Activated naive CD4-positive, alpha-beta T cell treated with anti-CD3 and anti-CD28 coated beads, Interleukin-2, amount 50 U/mL, for 72 hours (primary cell): ENCODE results near the gene FOXP4. TPM values are rescaled to one million over a fixed set of nuclear protein-coding genes. Genes with fewer than 3 reads are reported as not detected.

ENCODE experiments used
- ATAC-seq, 2 donors: fragments of 150-1000 bp; cut with Tn5 transposase; 2 replicates each; pipeline ENCODE4 v1.10.0; 2021; ENCODE audit warnings: mild to moderate bottlenecking in 2 of 2, moderate library complexity in 2 of 2
- DNase-seq, 2 donors: peaks; one replicate each; pipeline ENCODE4 v3.0.0; 2021 to 2022; ENCODE audit warnings: low spot score in 2 of 2
- H3K27ac Mint-ChIP-seq, 2 donors: one replicate each; pipeline ENCODE4 v1.8.0; 2022; ENCODE audit warnings: mild to moderate bottlenecking in 2 of 2, mixed read lengths in 2 of 2
- H3K36me3 Mint-ChIP-seq, 2 donors: one replicate each; pipeline ENCODE4 v1.8.0; 2022; ENCODE audit warnings: mixed read lengths in 2 of 2
- H3K9me3 Mint-ChIP-seq, 2 donors: one replicate each; pipeline ENCODE4 v1.8.0; 2022; ENCODE audit warnings: mixed read lengths in 2 of 2
- total RNA-seq, 2 donors: library from RNA; stranded (reverse); gene quantifications; one replicate each; pipeline ENCODE4 v1.2.3, GENCODE V29; 2022

FOXP4 gene
- total RNA-seq, 2 donors from 2014 or later = 3.7 to 17.4 TPM

DNA sequence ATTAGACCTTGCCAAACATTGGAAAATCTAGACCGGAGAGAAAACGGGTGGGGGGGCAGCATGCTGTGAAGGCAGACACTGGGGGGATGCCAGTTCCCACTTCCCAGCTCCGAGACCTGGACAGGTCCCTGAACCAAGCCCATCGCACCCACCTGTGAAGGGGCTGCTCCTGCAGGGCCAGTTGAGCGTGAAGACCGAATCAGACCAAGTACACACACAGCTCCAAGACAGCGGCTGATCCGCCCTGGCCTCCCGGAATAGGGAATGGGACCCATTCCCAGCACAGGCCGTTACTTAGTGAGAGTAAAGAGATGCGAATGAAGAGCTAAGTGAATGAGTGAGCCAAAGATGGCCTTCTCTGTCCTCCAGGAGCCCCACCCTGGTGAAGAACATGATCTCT lies 50.6 kb downstream of the FOXP4 start:
- Mint-ChIP-seq H3K27ac (no peak overlapping the region), H3K9me3 (no peaks in the 10 kb centered on the region), H3K36me3 (no peaks in the 10 kb centered on the region)
- ATAC-seq = no peak
- DNase-seq = no peak

DNA sequence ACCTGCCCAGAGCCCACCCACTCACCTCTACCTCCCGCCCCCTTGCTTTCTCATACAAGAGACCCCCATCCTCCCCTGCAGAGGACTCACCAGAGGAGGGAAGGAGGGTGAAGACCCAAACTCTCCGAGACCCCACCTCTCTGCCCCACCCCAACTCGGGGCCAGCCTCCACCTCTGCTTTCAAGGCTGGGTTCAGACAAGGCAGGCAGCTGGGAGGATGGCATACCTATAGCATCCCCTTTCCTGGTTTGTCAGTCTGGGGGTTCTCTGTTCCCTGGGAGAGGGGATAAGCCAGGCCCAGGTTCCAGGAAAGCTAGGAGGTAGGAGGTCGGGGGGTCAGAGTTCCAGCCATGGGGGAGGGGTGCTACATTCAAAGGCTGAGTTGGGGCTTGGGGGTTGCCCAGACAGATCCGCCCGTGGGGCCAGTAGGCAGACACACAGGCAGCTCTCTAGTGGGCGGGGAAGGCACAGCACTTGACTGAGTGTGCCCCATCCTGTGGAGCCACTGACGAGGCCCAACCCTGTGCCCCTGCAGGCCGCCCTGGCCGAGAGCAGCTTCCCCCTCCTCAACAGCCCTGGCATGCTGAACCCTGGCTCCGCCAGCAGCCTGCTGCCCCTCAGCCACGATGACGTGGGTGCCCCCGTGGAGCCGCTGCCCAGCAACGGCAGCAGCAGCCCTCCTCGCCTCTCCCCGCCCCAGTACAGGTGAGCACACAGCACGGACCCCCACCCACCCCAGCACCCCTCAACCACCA lies 51.2 kb downstream of the FOXP4 start:
- H3K27ac Mint-ChIP-seq = no peak overlapping the region
- ATAC-seq (no peak), DNase-seq (no peak)
- no peaks in the 10 kb centered on the region for H3K9me3 Mint-ChIP-seq
- no peaks in the 10 kb centered on the region for H3K36me3 Mint-ChIP-seq

DNA sequence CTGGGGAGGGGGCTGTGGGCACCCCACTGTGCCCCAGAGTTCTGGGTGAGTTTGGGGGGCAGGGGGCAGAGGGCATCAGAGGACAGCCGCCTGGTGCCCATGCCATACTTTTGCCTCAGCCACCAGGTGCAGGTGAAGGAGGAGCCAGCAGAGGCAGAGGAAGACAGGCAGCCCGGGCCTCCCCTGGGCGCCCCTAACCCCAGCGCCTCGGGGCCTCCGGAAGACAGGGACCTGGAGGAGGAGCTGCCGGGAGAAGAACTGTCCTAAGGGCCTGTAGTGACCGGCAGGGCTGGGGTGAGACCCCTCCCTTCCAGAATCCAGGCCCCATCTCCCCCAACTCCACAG lies 52.5 kb downstream of the FOXP4 start:
- DNase-seq = no peak
- Mint-ChIP-seq H3K27ac (peak overlapping the region in 1 of 2 donors; percentile 76), H3K36me3 (no peaks in the 10 kb centered on the region), H3K9me3 (no peaks in the 10 kb centered on the region)
- no peak for ATAC-seq

DNA sequence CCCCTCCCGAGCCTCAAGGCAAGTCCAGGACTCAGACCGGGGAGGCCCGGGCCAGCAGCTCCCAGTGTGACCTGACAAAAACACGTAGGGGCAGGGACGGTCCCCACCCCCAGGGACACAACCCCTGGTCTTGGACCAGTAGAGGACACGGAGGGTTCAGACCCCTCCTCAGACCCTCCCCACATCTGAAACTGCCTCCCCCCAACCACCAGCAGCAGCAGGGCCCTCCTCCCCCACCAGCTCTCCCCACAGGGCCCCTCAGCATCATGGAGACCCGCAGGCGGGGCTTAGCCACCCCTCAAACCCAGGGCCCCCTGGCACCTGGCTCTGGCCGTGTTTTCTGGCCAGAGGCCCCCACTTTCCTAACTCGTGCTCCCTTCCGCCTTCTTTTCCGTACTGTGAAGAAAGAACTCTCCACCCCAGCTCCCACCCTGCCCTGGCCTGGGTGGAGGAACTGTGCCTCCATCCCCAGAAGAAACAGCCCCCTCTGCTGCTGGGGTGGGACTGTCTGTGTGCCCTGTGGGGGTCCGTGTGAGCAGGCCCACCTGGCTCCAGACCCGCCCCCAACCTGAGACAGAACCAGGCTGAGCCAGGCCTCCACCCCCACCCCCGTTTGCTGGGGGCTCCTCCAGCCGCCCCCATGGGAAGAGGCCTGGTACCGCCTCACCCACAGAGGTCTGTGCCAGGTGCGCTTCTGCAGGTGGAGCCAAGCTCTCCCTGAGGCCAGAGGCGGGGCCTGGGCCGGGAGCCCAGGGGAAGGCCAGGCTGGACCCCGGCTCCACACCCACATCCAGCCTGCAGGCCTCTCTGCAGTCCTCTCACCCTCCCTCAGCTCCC lies 53.1 kb downstream of the FOXP4 start:
- DNase-seq (no peak), ATAC-seq (no peak)
- no peaks in the 10 kb centered on the region for H3K36me3 Mint-ChIP-seq
- H3K27ac Mint-ChIP-seq = peak overlapping the region in 1 of 2 donors; percentile 50
- no peaks in the 10 kb centered on the region for H3K9me3 Mint-ChIP-seq

DNA sequence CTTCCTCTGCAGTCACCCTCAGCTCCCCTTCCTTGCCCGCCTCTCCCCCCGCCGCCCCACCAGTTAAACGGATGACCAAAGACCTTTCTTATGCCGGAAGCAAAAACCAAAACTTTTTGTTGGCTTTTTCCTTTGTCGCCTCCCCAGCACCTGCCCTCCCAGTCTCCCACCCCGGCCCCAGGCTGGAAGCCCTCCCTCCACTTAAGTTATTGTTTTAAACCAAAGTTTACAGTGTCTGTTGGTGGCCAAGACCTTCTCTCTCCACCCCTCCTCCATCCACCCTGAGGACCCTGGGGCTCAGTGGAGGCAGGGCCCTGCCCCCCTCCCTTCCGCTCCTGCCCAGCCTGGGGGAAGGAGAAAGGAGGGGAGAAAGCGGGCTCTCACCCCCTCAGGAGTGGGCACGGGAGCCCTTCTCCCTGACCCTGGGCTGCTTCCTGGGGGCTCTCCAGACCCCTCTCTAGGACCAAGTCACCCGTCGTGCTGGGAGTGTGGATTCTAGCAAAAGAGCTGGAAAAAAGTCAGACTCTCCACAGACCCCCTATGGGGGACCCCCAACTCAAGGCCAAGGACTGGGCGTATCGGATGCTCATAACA lies 53.8 kb downstream of the FOXP4 start:
- H3K27ac Mint-ChIP-seq = no peak overlapping the region
- no peak for ATAC-seq
- no peak for DNase-seq
- no peaks in the 10 kb centered on the region for H3K9me3 Mint-ChIP-seq
- no peaks in the 10 kb centered on the region for H3K36me3 Mint-ChIP-seq

DNA sequence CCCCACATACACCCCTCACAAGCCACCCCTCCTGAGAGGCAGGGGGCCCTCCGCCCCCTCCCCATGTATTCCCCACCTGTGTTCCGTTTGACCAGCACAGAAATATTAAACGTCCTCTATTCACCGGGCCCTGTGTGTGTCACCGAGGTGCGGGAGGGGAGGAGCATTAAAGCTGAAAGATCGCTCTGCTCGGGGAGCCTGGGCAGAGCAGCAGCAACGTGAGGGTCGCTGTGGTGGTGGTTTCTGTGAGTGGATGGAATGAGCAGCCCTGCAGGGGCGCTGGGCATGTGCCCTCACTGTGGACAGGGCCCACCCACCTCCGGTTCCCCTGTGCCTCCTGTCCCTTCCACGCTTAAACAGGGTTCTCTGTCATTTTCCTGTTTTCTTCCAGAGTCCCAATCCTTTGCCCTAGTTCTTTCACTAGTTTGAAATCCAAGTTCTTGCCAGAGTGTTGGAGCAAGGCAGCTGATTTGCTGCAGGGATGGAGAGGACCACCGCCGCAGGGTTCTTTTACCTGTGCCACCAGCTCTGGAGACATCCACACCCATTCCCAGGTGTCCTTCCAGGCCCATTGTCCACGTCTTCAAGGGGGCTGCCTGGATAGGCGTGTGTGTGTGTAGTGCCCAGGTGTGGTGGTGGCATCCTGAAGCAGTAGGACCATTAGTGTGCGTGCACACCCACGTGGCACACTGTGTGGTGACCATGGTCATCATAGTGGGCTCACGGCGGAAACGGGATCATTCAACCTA lies 54.5 kb downstream of the FOXP4 start:
- H3K9me3 Mint-ChIP-seq = no peaks in the 10 kb centered on the region
- no peak overlapping the region for H3K27ac Mint-ChIP-seq
- DNase-seq (no peak), ATAC-seq (no peak)
- no peaks in the 10 kb centered on the region for H3K36me3 Mint-ChIP-seq

DNA sequence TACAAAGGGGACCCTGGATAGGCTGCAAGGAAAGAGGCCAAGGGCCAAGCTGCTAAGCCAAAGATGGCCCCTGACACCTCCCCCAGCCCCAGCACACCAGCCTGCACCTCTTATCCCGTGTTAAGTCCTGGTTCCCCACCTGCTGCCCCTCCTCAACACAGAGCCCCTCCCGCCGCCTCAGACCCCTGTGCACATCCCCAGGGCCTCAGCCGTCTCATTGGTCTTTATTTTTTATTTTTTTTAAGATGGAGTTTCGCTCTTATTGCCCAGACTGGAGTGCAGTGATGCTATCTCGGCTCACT lies 55.0 kb downstream of the FOXP4 start:
- DNase-seq (no peak), ATAC-seq (no peak)
- Mint-ChIP-seq H3K9me3 (no peaks in the 10 kb centered on the region), H3K27ac (no peak overlapping the region), H3K36me3 (no peaks in the 10 kb centered on the region)

DNA sequence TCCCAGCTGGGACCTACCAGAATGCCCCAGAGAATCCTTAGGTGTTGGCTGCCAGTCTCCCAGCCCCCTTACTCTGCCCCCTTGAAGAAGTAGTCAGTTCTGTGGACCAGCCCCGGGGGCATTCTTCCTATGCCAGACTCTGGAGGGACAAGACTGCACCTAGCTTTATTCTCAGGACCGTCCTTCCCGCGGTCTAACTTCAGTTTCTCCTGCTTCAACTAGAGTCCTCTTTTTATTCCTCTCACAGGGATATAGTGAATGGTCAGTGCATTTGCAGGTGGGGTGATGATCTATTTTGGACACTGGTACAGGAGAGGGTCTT lies 56.2 kb downstream of the FOXP4 start:
- Mint-ChIP-seq H3K9me3 (no peaks in the 10 kb centered on the region), H3K36me3 (no peaks in the 10 kb centered on the region), H3K27ac (no peak overlapping the region)
- DNase-seq = no peak
- ATAC-seq = no peak

DNA sequence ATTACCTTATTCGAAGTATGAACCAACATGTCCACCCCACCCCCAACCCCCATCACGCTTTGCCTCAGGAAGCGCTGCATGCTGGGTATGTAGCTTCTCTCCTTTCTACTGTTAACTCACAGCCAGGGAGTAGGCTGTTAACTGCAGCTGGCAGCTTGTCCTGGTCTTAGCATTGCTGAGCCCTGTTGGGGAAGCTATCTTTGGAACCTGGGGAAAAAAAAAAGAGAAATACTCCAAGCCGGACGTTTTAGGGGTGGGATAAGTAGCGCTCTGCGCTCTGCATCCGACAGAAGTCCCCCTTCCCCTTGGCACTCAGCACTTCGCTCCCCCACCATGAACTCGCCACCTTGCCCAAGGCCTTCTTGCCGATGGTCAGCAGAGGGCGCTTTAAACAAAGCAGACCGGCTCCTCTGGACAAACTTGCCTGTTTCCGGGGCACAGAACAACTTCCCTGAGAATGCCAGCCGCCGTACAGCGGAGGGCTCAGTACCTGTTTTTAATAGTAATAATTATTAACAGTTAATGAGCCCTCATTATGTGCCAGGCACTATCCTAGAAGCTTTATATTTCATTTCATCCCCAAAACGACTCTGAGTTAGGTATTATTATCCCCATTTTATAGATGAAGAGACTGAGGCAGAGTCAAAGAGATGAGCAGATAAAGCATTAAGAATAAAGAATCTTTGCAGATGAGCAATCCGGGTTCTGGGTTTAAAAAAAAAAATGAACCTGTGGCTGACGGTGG lies 56.9 kb downstream of the FOXP4 start:
- DNase-seq = peak; percentile 73 to 81
- Mint-ChIP-seq H3K27ac (no peak overlapping the region), H3K36me3 (no peaks in the 10 kb centered on the region), H3K9me3 (no peaks in the 10 kb centered on the region)
- ATAC-seq = peak; percentile 86 to 90

DNA sequence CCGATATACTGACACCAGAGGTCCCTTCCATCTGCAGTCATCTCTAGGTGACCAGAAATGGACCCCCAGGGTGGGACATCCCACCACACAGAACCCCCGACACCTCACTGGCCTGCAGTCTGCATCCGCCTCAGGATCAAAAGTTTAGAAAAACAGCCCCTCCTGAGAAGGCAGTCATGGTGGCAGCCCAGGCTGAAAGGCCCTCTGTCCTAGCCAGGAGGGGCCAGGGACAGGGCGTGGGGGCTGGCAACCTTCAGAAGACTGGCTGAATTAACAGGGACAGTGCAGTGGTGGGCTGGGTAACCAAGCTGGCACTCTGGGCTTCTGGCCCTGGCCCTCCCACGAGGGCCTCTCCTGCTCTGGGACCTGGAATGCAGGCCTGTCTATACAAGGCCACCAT lies 57.8 kb downstream of the FOXP4 start:
- Mint-ChIP-seq H3K27ac (no peak overlapping the region), H3K36me3 (no peaks in the 10 kb centered on the region), H3K9me3 (no peaks in the 10 kb centered on the region)
- DNase-seq (no peak), ATAC-seq (no peak)

DNA sequence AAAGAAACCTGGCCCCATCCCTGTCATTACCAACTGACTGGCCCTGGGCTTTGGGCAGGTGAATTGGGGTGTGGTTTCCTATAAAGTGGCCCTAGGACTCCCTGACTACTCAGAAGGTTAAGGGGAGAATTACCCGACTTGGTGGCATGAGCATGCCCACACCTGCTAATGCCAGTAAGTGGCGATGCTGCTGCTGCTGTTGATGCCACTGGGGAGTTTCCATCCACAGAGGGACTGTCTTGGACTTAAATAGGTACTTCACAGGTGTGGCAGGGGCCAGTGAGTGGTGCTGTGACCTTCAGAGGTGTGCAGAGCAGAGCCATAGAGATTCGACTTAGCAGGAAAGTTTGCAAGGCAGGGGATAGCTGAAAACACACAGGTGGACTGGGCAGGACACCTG lies 59.5 kb downstream of the FOXP4 start:
- DNase-seq (no peak), ATAC-seq (no peak)
- Mint-ChIP-seq H3K36me3 (no peaks in the 10 kb centered on the region), H3K9me3 (no peaks in the 10 kb centered on the region), H3K27ac (no peak overlapping the region)

DNA sequence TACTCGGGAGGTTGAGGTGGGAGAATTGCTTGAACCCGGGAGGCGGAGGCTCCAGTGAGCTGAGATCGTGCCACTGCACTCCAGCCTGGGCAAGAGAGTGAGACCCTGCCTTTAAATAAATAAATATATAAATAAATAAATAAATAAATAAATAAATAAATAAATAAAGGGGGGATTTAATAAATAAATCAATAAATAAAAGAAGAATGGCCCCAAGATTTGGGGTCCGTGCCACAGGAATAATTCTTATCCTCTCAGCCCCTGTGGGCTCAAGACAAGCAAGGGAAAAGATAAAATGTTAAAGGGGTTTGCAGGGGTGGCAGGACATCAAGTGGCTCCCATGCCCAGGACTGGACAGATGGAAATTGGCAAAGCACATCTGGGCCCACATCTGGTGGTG lies 60.9 kb downstream of the FOXP4 start:
- H3K36me3 Mint-ChIP-seq = no peaks in the 10 kb centered on the region
- no peak overlapping the region for H3K27ac Mint-ChIP-seq
- DNase-seq (no peak), ATAC-seq (no peak)
- no peaks in the 10 kb centered on the region for H3K9me3 Mint-ChIP-seq

DNA sequence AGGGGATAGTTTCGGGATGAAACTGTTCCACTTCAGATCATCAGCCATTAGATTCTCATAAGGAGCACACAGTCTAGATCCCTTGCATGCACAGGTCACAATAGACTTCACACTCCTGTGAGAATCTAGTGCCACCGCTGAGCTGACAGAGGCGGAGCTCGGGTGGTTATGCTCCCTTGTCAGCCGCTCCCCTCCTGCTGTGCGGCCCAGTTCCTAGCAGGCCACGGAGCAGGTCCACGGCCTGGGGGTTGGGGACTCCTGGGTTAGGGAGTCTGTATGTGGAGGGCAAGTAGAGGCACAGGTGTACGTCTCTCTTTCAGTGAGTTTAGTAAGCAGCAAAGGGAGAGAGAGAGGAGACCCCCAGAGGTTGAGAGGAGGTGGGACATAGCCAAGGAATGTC lies 61.6 kb downstream of the FOXP4 start:
- no peak overlapping the region for H3K27ac Mint-ChIP-seq
- no peak for ATAC-seq
- H3K36me3 Mint-ChIP-seq = peaks cover 0 to 5% of the 10 kb centered on the region in 2 donors
- H3K9me3 Mint-ChIP-seq = peaks cover 0 to 4% of the 10 kb centered on the region in 2 donors
- DNase-seq = no peak

DNA sequence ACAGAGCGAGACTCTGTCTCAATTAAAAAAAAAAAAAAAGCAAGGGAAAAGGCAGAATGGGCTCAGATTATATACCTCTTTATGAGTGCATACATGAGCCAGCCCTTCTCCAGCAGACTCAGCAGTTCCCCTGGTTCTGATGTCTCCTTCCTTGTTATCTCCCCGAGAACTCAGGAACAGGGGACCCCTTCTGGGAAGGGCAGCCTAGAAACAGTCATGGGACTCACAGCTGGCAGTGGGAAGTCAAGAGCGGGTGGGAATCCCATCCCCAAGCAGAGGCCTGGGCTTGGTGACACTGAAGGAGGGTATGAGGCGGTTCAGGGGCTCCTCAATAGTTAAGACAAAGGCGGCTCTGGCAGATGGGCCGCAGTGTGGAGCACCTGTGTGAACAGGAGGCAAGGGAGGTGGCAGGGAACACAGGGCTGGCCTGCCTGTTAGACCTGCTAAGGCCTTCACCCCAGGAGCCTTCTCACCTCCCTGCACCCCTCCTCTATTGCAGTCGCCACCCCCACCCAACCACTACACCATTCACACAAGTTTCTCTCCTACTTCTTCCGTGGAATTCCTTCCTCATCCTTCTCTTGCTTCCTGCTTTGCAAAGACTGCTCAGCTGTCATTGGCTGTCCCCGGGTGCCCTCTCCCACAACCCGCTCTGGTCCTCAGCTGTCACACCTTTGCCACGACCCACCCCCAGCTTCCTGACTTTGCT lies 62.4 kb downstream of the FOXP4 start:
- peaks cover 0 to 5% of the 10 kb centered on the region in 2 donors for H3K36me3 Mint-ChIP-seq
- DNase-seq = no peak
- ATAC-seq = no peak
- peak overlapping the region in 1 of 2 donors; percentile 19 for H3K27ac Mint-ChIP-seq
- peaks cover 0 to 4% of the 10 kb centered on the region in 2 donors for H3K9me3 Mint-ChIP-seq

DNA sequence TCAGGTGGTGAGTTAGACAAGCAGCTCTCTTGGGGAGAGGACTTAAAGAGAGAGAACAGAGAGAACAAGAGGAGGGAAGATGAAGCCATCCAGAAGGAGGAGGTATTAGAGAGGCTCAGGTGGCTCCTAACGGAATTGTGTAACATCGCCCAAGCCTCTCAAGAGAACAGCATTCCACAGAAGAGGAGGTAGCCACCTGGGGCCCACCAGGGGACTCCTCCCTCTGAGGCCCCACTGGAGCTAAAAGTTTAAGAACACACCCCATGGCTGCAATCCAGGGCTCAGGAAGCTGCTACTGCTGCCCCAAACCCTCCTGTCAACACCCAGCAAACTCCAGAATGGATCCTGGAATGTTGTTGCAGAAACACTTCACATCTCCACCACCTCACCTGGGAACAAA lies 68.5 kb downstream of the FOXP4 start:
- DNase-seq (no peak), ATAC-seq (no peak)
- Mint-ChIP-seq H3K36me3 (peaks cover 0 to 5% of the 10 kb centered on the region in 2 donors), H3K27ac (no peak overlapping the region), H3K9me3 (peaks cover 0 to 4% of the 10 kb centered on the region in 2 donors)

DNA sequence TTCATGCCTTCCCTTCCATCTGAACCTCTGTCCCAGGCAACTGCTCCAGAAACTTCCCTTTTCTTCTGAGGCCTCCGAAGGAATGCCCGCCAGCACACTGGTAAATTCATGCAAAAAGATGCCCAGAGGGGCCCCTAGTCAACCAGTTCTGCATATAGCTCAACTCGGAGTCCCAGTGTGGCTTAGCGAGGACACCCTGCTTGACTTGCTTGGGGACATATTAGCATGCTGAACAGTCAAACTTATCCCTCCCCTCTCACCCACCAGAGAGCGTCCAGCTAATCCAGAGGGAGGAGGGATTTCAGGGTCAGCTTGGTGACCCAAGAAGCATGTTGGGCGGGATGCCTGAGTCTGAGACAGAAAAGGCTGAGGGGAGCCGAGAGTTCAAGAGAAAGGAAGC lies 69.1 kb downstream of the FOXP4 start:
- H3K36me3 Mint-ChIP-seq = peaks cover 0 to 5% of the 10 kb centered on the region in 2 donors
- H3K27ac Mint-ChIP-seq = peak overlapping the region in 1 of 2 donors; percentile 73
- no peak for ATAC-seq
- DNase-seq = no peak
- peaks cover 0 to 4% of the 10 kb centered on the region in 2 donors for H3K9me3 Mint-ChIP-seq
